ENCODE results near the gene PDZRN3.

PDZRN3 gene

DNA sequence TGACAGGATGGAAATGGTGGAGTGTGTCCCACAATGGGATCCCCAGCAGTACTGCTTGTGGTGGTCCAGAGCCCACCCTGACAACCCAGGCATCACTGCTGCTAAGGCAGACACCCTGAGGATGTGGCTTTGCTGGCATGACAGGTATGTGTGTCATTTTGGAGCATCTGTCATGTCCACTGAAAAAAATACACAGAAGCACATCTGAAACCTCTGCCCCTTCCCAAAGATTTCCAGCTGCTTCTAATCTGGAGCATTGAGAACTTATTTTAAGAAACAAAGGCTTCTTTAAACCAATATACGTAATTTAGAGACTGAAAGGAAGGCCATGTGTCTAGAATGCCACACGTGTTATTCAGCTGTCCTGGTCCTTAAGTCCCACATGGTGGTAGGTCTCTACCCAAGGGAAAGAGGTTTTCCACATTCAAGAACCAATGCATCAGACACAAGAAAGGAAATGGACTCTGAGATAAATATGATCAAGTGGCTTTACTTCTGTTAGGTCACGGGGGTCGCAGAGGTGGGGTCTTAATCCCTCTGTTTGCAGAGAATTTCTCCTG lies 88.3 kb downstream of the PDZRN3 start:
- no peak overlapping the region for H3K27ac ChIP-seq

DNA sequence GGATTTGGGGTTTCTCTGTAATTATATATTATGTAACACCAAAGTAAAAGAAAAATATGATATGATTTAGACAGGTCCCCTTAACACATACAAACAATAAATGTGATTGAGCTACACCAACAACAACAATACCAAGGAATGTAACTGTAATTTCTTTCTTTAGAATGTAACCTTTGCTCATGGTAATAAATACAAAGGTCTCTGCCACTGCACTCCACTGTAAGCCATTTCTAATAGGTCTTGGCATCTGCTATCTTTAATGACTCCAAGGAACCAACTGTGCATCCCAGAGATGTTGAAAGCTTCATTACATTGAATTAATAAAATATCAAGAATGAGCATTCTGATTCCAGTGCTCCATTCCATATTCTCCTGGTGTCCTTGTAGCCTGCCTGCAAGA lies 88.8 kb downstream of the PDZRN3 start:
- no peak for DNase-seq
- Histone ChIP-seq H3K9me3 (no peaks in the 10 kb centered on the region), H3K36me3 (no peaks in the 10 kb centered on the region), H3K27me3 (no peaks in the 10 kb centered on the region), H3K4me1 (peaks cover 0 to 67% (median 22%) of the 10 kb centered on the region in 4 donors), H3K27ac (no peak overlapping the region), H3K4me3 (no peak overlapping the region)
- TF ChIP-seq, protein P1, sequence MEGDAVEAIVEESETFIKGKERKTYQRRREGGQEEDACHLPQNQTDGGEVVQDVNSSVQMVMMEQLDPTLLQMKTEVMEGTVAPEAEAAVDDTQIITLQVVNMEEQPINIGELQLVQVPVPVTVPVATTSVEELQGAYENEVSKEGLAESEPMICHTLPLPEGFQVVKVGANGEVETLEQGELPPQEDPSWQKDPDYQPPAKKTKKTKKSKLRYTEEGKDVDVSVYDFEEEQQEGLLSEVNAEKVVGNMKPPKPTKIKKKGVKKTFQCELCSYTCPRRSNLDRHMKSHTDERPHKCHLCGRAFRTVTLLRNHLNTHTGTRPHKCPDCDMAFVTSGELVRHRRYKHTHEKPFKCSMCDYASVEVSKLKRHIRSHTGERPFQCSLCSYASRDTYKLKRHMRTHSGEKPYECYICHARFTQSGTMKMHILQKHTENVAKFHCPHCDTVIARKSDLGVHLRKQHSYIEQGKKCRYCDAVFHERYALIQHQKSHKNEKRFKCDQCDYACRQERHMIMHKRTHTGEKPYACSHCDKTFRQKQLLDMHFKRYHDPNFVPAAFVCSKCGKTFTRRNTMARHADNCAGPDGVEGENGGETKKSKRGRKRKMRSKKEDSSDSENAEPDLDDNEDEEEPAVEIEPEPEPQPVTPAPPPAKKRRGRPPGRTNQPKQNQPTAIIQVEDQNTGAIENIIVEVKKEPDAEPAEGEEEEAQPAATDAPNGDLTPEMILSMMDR (IDR thresholded peaks at IDR 0.05): no peak
- intact Hi-C loops (cut with DNase I; ENCODE audit: low total_unique reads): no loop called here

More for the DNA sequence above, 88.3 kb downstream of the PDZRN3 start:
- Histone ChIP-seq H3K9me3 (no peaks in the 10 kb centered on the region), H3K4me3 (no peak overlapping the region), H3K4me1 (peaks cover 0 to 70% (median 22%) of the 10 kb centered on the region in 4 donors), H3K36me3 (no peaks in the 10 kb centered on the region), H3K27me3 (no peaks in the 10 kb centered on the region)
- intact Hi-C loops (cut with DNase I; ENCODE audit: low total_unique reads): no loop called here
- TF ChIP-seq, protein P1 (IDR thresholded peaks at IDR 0.05): no peak
- DNase-seq: no peak

DNA sequence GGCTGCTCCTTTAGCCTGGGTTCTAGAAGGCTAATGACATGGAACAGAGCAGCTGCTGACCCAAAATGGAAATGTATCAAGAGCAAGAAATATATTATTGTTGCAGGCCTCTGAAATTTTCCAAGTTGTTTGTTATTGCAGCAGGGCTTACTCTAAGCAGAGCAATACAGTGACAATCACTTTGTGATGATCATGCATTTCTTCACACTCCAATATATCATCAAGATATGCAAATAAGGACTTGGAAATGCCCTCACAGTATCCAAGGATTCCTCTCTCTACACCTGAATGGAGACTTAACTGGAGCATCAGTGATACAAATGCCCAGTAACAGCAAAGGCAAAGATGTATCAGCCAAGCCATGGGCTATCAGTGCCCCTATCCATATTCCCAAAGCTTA lies 89.6 kb downstream of the PDZRN3 start:
- TF ChIP-seq, protein P1 (IDR thresholded peaks at IDR 0.05): no peak
- H3K36me3 ChIP-seq: no peaks in the 10 kb centered on the region
- peaks cover 0 to 63% (median 22%) of the 10 kb centered on the region in 4 donors for H3K4me1 ChIP-seq
- H3K27ac ChIP-seq: no peak overlapping the region
- no peaks in the 10 kb centered on the region for H3K9me3 ChIP-seq
- no peak for DNase-seq
- no peak overlapping the region for H3K4me3 ChIP-seq
- H3K27me3 ChIP-seq: no peaks in the 10 kb centered on the region
- intact Hi-C loops (cut with DNase I; ENCODE audit: low total_unique reads): no loop called here

DNA sequence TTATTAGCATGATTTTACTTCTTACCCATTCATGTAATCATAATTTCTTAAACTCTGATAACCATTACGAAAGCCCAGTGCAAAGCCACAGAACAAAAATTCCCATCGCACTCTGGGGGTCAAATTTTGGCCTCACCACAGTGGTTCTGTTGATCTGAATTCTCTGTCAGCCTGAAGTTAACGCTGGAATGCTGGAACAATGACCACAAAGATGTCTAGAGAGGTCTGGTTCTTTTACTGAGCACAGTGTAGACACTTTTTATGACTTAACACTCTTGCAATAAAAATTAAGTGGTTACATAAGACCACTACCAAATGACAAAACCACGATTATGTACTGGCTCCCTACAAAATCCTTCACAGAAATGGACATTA lies 94.7 kb downstream of the PDZRN3 start:
- Histone ChIP-seq H3K9me3 (no peaks in the 10 kb centered on the region), H3K27ac (peak overlapping the region; percentile 35 to 48), H3K27me3 (no peaks in the 10 kb centered on the region), H3K4me3 (no peak overlapping the region), H3K4me1 (peaks cover 0 to 58% (median 15%) of the 10 kb centered on the region in 4 donors), H3K36me3 (no peaks in the 10 kb centered on the region)
- DNase-seq: no peak
- TF ChIP-seq, protein P1 (IDR thresholded peaks at IDR 0.05): no peak
- intact Hi-C loops (cut with DNase I; ENCODE audit: low total_unique reads): loop anchor here (2.0 kb wide), 1 partner anchor 37 kb away; no protein-coding TSS in a partner anchor

DNA sequence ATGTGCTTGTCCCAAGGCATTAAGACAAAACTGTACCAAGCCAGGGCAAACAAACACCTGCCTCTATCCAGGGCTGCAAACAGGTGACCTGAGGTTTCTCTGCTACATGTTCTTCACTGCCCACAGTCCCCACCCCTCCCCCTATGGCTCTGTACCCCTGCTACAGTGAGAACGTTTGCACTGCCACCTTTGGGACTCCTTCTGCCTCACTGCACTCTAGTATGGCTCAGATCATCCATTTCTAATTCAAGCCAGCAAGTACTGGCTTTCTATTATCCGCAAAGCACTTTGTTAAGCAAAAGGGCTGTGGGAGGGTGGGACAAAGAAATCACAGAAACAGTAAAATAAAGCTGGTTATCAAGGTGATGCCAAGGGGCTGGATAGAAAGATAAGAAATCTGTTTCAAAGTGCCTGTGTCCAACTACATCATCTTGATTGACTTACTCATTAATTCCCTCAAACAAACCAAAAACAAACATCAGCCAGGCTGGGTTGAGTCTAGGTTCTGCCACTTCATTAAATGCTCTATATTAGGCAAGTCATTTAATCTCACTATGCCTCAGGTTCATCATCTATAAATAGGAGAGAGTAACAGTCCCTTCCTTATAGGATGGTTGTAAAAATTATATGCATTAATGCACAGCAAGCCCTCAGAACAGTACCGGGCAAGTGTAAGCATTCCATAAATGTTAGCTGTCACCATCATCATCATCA lies 95.3 kb downstream of the PDZRN3 start:
- H3K9me3 ChIP-seq: no peaks in the 10 kb centered on the region
- TF ChIP-seq, protein P1 (IDR thresholded peaks at IDR 0.05): no peak
- H3K27ac ChIP-seq: peak overlapping the region; percentile 35 to 48
- no peak overlapping the region for H3K4me3 ChIP-seq
- peaks cover 0 to 55% (median 13%) of the 10 kb centered on the region in 4 donors for H3K4me1 ChIP-seq
- H3K36me3 ChIP-seq: no peaks in the 10 kb centered on the region
- intact Hi-C loops (cut with DNase I; ENCODE audit: low total_unique reads): loop anchor here (2.0 kb wide), 1 partner anchor 37 kb away; no protein-coding TSS in a partner anchor
- no peaks in the 10 kb centered on the region for H3K27me3 ChIP-seq
- DNase-seq: no peak

All from tibial artery (tissue), 4 donors.